Fibroblast of skin of right quadriceps (primary cell): ENCODE data around the gene HAUS3.
"Not testable (repeated sequence)": the region's sequence is repeated elsewhere in the genome, so short reads cannot be mapped to it uniquely, and the experiment has no call there.

Experiments
- DNase-seq: peaks from one replicate; pipeline ENCODE4 v3.0.0-alpha.2; 2013

The HAUS3 gene

DNA sequence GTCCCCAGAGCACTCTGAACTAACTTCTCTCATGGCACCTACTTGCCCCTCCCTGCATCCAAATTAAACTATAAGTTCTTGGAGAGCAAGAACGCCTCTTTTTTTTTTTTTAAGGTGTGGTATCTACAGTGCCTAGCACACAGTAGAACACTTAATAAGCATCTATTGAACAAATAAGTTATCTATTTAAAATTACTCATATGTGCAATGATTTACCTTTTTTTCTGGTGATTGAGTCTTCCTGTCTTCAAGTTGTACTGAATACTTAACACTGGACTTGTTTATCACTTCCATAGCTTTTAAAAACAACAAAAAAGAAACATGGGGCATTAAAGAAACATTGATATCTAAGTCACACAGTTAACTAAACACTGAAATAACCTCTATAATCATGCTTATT is 29.1 kb downstream of the HAUS3 start:
- no peak for DNase-seq

DNA sequence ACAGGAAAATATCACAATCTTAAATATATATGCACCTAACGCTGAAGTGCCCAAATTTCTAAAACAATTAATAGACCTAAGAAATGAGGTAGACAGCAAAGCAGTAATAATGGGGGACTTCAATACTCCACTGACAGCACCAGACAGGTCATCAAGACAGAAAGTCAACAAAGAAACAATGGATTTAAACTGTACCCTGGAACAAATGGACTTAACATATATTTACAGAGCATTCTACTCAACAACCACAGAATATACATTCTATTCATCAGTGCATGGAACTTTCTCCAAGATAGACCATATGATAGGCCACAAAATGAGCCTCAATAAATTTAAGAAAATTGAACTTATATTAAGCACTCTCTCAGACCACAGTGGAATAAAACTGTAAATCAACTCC is 39.1 kb downstream of the HAUS3 start:
- not testable (repeated sequence) for DNase-seq

DNA sequence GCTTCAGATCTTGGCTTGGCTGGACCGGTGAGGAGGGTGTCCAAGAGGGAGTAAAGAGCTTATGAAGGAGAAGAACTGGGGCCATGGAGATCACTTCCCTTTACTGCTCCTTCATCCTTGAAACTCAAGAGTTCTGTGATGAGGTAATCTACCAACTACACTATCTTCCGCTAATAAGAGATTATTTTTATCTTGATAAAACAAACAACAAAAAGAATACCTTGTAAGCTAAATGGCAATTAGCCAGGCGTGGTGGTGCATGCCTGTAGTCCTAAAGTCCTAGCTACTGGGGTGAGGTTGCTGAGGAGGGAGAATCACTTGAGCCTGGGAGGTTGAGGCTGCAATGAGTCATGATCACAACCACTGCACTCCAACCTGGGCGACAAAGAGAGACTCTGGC is 47.4 kb downstream of the HAUS3 start:
- DNase-seq, result no peak

DNA sequence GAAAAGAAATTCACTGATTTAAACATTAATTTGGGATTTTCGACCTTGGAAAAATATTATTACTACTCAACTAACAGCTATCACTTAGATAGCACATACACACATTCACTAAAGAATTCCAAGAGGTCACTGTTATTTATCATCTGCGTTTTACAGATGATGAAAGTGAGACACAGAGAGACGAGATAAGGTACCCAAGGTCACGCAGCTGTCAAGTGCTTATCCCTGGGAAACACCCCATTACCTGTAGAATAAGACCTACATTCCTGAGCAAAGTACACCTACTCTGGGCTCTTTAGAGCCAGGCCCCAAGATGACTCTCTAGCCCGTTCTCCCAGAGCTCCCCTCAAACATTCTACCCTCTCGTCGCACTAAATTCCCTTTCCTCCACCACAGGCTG is 48.6 kb downstream of the HAUS3 start:
- DNase-seq, result no peak

DNA sequence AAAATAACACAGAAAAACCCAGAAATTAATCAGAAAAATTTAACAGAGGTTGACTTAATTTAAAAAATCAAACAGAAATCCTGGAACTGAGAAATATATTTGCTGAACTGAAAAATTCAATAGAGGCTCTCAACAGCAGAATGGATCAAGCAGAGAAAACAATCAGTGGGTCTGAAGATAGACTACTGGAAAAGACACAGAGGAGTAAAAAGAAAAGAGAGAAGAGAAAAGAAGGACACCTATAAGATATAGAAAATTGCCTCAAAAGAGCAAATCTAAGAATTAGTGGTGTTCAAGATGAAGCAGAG is 55.1 kb downstream of the HAUS3 start:
- DNase-seq, result no peak

DNA sequence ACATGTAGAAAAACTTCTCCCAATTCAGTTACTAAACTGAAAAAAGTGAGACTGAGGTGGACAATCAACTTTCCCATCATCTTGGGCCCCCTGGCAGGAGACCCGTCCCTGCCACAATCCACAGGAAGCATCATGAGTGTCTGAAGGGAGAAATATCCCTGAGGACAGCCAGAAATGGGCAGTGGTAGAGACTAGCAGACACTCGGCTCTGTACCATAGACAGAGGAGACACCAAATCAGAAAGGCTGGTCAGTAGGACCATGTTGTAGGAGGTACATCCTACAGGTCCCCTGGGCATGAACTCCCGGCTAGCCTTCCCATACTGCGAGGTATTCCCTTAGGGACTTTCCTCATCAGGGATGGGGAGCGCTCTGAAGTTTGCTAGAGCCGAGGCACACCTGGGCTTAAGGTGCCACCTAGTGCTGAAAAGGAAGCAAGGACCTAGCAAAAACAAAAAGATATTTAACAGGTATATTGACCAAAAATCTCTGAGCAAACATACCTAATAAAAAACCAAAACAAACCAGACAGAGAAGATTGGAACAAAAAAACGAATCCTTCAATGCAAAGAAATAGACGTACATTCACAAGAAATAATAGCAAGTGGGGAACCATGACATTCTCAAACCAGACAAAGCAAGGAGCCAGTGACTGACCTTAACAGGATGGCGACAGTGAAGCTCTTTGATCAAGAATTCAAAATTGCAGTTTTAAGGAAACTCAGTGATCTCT is 55.6 kb downstream of the HAUS3 start:
- peak; percentile 11 for DNase-seq

DNA sequence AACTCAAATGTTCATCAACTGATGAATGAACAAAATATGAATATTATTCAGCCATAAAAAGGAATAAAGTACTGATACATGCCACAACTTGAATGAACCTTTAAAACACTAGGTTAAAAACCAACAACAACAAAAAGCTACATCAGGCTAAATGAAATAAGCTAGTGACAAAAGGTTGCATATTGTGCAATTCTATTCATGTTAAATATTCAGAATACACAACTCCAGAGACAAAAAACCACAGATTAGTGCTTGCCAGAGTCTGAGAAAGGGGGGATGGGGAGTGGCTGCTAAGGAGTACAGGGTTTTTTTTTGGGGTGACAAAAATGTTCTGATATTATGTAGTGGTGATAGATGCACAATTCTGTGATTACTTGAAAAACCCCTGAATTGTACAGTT is 58.5 kb downstream of the HAUS3 start:
- DNase-seq, result no peak

DNA sequence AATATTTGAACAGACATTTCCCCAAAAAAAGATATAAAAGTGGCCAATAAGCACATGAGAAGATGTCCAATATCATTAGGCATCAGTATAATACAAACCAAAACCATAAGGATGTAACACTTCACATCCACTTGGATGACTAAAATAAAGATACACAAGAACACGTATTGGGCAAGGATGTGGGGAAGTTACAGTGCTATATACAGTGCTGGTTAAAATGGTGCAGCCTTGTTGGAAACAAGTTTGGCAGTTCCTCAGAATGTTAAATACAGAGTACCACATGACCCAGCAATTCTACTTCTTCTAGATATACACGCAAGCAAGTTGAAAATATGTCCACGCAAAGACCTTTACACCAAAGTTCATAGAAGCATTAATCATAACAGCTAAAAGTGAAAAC is 58.9 kb downstream of the HAUS3 start:
- no peak for DNase-seq

DNA sequence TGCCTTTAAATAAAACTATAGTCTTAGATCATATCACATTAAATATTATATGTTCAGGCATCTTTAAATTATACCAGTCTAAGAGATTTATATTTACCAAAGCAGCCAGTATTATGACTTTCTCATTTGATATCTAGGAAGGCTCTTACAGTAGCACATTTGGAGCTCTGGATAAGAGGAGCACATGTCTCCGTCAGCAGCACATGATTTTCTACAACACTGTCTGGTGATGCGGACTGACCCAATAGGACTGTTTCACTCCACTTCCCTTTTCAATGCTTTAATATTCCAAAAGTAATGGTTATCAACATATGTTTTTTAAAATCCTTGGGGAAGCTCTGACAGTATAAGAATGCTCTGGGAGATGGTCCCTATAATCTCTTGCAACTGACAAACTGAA is 61.5 kb downstream of the HAUS3 start:
- no peak for DNase-seq

DNA sequence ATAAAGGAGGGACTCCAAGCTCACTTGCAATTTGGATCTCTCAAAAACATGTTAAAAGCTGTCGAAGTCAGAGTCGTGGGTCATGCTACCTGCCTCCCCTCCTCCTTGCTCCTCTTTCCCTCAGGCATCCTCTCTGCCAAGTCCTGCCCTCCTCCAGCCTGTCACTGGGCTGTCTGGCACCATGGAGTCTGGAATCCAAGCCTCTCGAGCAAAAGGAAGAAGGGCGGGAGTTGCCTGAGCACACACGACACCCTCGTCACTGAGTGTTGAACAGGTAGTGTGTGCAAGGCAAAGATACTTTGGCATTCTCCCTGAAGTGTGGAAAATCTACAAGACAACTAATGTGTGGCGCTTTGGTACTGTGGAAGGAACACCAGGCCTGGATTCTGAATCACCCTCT is 62.2 kb downstream of the HAUS3 start:
- DNase-seq, result no peak

DNA sequence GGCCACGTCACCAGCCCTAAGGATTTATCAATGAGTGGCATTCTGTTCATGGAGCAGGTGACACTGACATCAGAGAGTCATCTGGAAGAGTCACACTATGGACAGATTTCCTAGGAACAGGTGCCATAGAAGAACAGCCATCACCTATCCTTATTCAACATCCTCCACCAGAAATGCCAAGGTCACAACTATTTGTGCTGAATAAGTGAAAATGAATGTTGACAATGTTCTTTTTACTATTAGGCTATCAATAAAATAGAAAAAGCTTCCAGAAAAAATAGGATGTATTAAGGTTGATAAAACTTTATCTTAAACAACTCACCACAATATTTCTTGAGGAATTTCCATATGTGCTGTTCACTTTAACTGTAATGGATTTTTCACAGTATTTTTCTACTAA is 62.9 kb downstream of the HAUS3 start:
- no peak for DNase-seq
